OCI-LY1 (cell line): ENCODE data around the gene PRPF39.

ENCODE experiments used
- H2AFZ ChIP-seq: fragments of 200-600 bp; sonication (generic), shearing (Covaris generic); 2 replicates; pipeline ENCODE4 v1.6.0; 2014; ENCODE audit warnings: antibody characterized with exemption, mild to moderate bottlenecking, low read length
- H3F3A ChIP-seq: fragments of 200-600 bp; sonication (generic), shearing (Covaris generic); 2 replicates; pipeline ENCODE4 v1.6.0; 2014; ENCODE audit warnings: mild to moderate bottlenecking, antibody characterized with exemption, low read length, moderate library complexity; ENCODE audit not compliant: insufficient read depth
- H3K27ac ChIP-seq: fragments of 200-600 bp; sonication (generic); 2 replicates; pipeline ENCODE4 v1.5.1; 2014; ENCODE audit warnings: low read length, mixed run types, mild to moderate bottlenecking, low read depth; ENCODE audit not compliant: poor library complexity, severe bottlenecking
- H3K27me3 ChIP-seq: fragments of 200-600 bp; sonication (generic); 2 replicates; pipeline ENCODE4 v1.6.0; 2014; ENCODE audit warnings: antibody characterized with exemption, mild to moderate bottlenecking, low read length, moderate library complexity; ENCODE audit not compliant: insufficient read depth
- H3K36me3 ChIP-seq: fragments of 200-600 bp; sonication (generic); 2 replicates; pipeline ENCODE4 v1.6.1; 2014; ENCODE audit warnings: mild to moderate bottlenecking, antibody characterized with exemption, low read length, moderate library complexity, mixed read lengths; ENCODE audit not compliant: insufficient read depth
- H3K4me1 ChIP-seq: fragments of 200-600 bp; sonication (generic); 2 replicates; pipeline ENCODE4 v1.5.1; 2014; ENCODE audit warnings: mild to moderate bottlenecking, low read length, moderate library complexity; ENCODE audit not compliant: insufficient read depth, severe bottlenecking
- H3K4me2 ChIP-seq: fragments of 200-600 bp; sonication (generic), shearing (Covaris generic); 2 replicates; pipeline ENCODE4 v1.6.1; 2014; ENCODE audit warnings: low read length
- H3K4me3 ChIP-seq: fragments of 200-600 bp; sonication (generic); 2 replicates; pipeline ENCODE4 v1.5.1; 2014; ENCODE audit warnings: low read length, low read depth, mild to moderate bottlenecking, mixed read lengths; ENCODE audit not compliant: poor library complexity, severe bottlenecking
- H3K79me2 ChIP-seq: fragments of 200-600 bp; shearing (Covaris generic); 2 replicates; pipeline ENCODE4 v1.6.1; 2016; ENCODE audit warnings: mixed run types, low read length, mixed read lengths; ENCODE audit not compliant: insufficient read depth
- H3K9ac ChIP-seq: fragments of 200-600 bp; sonication (generic), shearing (Covaris generic); 2 replicates; pipeline ENCODE4 v1.6.1; 2014; ENCODE audit warnings: mild to moderate bottlenecking, low read length, mixed read lengths
- H3K9me2 ChIP-seq: fragments of 200-600 bp; sonication (generic), shearing (Covaris generic); 2 replicates; pipeline ENCODE4 v1.6.1; 2014; ENCODE audit warnings: low read depth, mild to moderate bottlenecking, low read length, mixed read lengths
- H3K9me3 ChIP-seq: fragments of 200-600 bp; shearing (Covaris generic); 2 replicates; pipeline ENCODE4 v1.6.1; 2014; ENCODE audit warnings: low read length, mixed read lengths
- H4K20me1 ChIP-seq: fragments of 200-600 bp; sonication (generic), shearing (Covaris generic); 2 replicates; pipeline ENCODE4 v1.6.0; 2016; ENCODE audit warnings: mild to moderate bottlenecking, low read length; ENCODE audit not compliant: insufficient read depth
- EZH2 ChIP-seq: fragments of 200-600 bp; sonication (generic), shearing (Covaris generic); IDR thresholded peaks from 2 replicates; pipeline ENCODE4 v1.8.0; 2017; ENCODE audit warnings: borderline replicate concordance, mixed run types, mild to moderate bottlenecking, antibody characterized with exemption, low read length, moderate library complexity, mixed read lengths
- TF ChIP-seq, protein P1 (sequence below): fragments of 200-600 bp; sonication (generic), shearing (Covaris generic); IDR thresholded peaks from 2 replicates; pipeline ENCODE4 v1.5.1; 2017; ENCODE audit warnings: mild to moderate bottlenecking, antibody characterized with exemption, low read length, moderate library complexity, mixed read lengths

The PRPF39 gene

DNA sequence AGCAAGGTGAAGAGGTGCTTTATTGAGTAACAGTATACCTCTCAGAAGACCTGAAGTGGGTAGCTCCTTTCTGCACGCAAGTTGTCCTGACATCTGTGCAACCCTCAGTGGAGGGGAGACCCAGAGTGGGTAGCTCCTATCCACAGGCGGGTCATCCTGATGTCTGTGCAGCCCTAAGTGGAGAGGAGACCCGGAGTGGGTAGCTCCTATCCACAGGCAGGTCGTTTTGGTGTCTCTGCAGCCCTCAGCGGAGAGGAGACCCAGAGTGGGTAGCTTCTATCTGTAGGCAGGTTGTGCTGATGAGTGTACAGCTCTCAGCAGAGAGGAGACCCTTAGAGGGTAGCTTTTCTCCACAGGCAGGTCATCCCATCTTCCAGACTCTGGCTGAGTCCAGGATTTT, 45.1 kb upstream of the PRPF39 start:
- TF ChIP-seq EZH2, result no peak
- TF ChIP-seq, protein P1, sequence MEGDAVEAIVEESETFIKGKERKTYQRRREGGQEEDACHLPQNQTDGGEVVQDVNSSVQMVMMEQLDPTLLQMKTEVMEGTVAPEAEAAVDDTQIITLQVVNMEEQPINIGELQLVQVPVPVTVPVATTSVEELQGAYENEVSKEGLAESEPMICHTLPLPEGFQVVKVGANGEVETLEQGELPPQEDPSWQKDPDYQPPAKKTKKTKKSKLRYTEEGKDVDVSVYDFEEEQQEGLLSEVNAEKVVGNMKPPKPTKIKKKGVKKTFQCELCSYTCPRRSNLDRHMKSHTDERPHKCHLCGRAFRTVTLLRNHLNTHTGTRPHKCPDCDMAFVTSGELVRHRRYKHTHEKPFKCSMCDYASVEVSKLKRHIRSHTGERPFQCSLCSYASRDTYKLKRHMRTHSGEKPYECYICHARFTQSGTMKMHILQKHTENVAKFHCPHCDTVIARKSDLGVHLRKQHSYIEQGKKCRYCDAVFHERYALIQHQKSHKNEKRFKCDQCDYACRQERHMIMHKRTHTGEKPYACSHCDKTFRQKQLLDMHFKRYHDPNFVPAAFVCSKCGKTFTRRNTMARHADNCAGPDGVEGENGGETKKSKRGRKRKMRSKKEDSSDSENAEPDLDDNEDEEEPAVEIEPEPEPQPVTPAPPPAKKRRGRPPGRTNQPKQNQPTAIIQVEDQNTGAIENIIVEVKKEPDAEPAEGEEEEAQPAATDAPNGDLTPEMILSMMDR, result no peak
- Histone ChIP-seq H3K9ac (no peak overlapping the region), H3K9me2 (no peaks in the 10 kb centered on the region), H3F3A (no peaks in the 10 kb centered on the region), H2AFZ (no peak overlapping the region), H3K27ac (no peak overlapping the region), H3K36me3 (peaks cover 40% of the 10 kb centered on the region), H3K4me2 (no peak overlapping the region), H3K4me3 (no peak overlapping the region), H3K9me3 (peaks cover 14% of the 10 kb centered on the region), H3K79me2 (no peaks in the 10 kb centered on the region), H4K20me1 (no peaks in the 10 kb centered on the region), H3K4me1 (no peaks in the 10 kb centered on the region), H3K27me3 (no peaks in the 10 kb centered on the region)

DNA sequence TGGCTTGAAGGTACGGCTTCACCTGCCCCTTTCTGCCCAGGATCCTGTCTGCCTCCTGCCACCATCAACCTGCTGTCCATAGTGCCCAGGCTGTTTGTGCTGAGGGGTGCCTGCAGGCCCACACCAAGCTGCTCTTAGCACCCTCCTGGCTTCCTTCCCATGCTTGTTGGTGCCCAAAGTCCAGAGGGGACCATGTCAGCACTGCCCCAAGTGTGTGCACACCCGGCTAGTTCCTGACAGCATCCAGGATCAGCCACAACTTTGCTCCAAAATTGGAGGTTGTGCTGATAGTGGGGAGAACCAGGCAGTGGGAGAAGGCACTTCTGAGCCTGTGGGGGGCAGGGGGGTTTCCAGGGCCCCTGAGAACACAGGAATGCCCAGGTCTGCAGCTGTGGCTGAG, 44.5 kb upstream of the PRPF39 start:
- Histone ChIP-seq H3K79me2 (no peaks in the 10 kb centered on the region), H3K9ac (no peak overlapping the region), H4K20me1 (no peaks in the 10 kb centered on the region), H3K9me2 (no peaks in the 10 kb centered on the region), H3K9me3 (peaks cover 14% of the 10 kb centered on the region), H3K36me3 (peaks cover 35% of the 10 kb centered on the region), H3K4me2 (no peak overlapping the region), H3F3A (no peaks in the 10 kb centered on the region), H3K27ac (no peak overlapping the region), H2AFZ (no peak overlapping the region), H3K4me1 (no peaks in the 10 kb centered on the region), H3K4me3 (no peak overlapping the region), H3K27me3 (no peaks in the 10 kb centered on the region)
- TF ChIP-seq, protein P1, result no peak
- no peak for TF ChIP-seq EZH2

DNA sequence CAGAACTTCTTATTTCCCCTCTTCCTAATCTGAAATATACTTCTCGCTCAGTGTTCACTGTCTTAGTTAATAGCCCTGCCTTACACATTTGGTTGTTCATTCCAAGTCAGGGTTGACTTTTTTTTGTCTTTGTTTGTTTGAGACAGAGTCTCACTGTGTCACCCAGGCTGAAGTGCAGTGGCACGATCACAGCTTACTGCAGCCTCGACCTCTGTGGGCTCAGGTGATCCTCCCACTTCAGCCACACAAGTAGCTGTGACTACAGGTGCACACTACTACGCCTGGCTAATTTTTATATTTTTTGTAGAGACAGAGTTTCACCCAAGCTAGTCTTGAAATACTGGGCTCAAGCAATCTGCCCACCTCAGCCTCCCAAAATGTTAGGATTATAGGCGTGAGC, 42.3 kb upstream of the PRPF39 start:
- H3K27ac ChIP-seq, result no peak overlapping the region
- no peaks in the 10 kb centered on the region for H3F3A ChIP-seq
- H3K36me3 ChIP-seq, result peaks cover 38% of the 10 kb centered on the region
- no peak overlapping the region for H3K9ac ChIP-seq
- H3K79me2 ChIP-seq, result no peaks in the 10 kb centered on the region
- no peak overlapping the region for H2AFZ ChIP-seq
- H3K4me3 ChIP-seq, result no peak overlapping the region
- TF ChIP-seq, protein P1, result no peak
- TF ChIP-seq EZH2, result no peak
- no peaks in the 10 kb centered on the region for H4K20me1 ChIP-seq
- H3K9me2 ChIP-seq, result no peaks in the 10 kb centered on the region
- H3K4me1 ChIP-seq, result no peaks in the 10 kb centered on the region
- H3K9me3 ChIP-seq, result peaks cover 14% of the 10 kb centered on the region
- H3K4me2 ChIP-seq, result no peak overlapping the region
- H3K27me3 ChIP-seq, result no peaks in the 10 kb centered on the region
